T follicular helper cell (primary cell): Measurements from ENCODE around the gene MTMR12.
A peak's percentile ranks its signal among the peaks of the same experiment; 100 is the strongest.
"Not testable (repeated sequence)": the region's sequence is repeated elsewhere in the genome, so short reads cannot be mapped to it uniquely, and the experiment has no call there.

ENCODE experiments used
- DNase-seq: peaks from one replicate; pipeline ENCODE4 v3.0.0-alpha.2; 2020; ENCODE audit warnings: low read depth

The MTMR12 gene

GRCh38 chr5:32325616-32326015 lies 12.9 kb upstream of the MTMR12 start:
- DNase-seq = no peak

GRCh38 chr5:32325062-32325461 lies 12.3 kb upstream of the MTMR12 start:
- DNase-seq = no peak

- no peak for DNase-seq
These were observed 11.0 kb upstream of the MTMR12 start for GRCh38 chr5:32323741-32324140.

DNA sequence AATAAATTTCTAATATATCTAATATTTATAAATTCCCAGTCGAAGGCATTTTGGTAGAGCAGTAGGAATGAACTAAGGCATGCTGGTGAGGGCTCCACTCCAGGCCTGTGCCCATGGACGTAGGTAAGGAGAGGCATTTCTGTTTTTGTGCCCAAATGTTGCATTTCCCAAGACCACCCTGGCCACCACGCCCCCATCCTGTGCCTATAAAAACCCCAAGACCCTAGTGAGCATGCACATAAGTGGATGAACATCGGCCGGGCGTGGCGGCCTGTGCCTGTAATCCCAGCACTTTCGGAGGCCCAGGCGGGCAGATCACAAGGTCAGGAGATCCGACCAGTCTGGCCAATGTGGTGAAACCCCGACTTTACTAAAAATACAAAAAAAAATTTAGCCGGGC lies 10.1 kb upstream of the MTMR12 start:
- DNase-seq = no peak

GRCh38 chr5:32321787-32322186 lies 9.0 kb upstream of the MTMR12 start:
- not testable (repeated sequence) for DNase-seq

- DNase-seq = no peak
These were observed 7.8 kb upstream of the MTMR12 start for GRCh38 chr5:32320576-32320975.

DNA sequence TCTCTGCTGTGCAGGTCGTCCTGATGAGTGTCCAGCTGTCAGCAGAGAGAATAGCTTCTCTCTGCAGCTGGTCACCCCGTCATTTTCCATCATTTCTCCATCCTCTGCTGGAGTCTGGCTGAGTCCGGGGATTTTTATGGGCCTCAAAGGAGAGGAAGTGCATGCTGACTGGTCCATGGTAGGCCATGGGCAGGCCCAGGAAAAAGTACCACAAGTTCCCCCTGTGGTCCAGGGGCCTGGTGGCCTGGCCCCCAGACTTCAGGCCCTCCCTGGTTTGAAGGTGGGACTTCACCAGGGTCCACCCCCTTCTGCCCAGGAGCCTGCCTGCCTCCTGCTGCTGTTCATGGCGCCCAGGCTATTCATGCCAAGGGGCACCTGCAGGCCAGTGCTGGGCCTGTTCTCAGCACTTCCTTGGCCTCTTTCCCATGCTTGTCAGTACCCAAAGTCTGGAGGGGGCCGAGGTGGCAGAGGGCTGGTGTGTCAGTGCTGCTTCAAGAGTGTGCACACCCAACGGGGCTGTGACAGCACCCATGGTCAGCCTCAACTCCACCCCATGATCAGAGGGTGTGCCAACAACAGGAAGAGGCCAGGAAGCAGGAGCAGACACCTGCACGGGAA lies 7.3 kb upstream of the MTMR12 start:
- no peak for DNase-seq

DNA sequence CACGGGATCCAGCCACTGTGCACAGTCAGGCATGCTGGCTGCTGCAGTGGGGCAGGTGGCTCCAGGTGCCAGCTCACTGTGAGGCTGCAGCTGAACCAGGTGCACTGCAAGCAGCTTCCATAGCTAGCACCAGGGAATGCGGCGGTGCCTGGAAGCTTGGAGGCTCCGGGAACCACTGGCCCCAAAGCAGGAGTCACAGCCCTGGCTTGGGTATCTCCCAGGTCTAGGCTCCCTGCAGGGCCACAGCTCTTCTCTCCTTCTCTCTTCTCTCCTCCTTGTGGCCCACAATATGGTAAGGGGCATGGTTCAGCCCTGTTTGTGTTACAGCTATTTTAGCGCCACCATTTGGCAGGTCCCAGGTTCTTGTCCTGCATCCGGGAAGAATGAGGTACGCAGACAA lies 6.7 kb upstream of the MTMR12 start:
- DNase-seq = no peak

GRCh38 chr5:32317041-32317440 lies 4.3 kb upstream of the MTMR12 start:
- DNase-seq = no peak

DNA sequence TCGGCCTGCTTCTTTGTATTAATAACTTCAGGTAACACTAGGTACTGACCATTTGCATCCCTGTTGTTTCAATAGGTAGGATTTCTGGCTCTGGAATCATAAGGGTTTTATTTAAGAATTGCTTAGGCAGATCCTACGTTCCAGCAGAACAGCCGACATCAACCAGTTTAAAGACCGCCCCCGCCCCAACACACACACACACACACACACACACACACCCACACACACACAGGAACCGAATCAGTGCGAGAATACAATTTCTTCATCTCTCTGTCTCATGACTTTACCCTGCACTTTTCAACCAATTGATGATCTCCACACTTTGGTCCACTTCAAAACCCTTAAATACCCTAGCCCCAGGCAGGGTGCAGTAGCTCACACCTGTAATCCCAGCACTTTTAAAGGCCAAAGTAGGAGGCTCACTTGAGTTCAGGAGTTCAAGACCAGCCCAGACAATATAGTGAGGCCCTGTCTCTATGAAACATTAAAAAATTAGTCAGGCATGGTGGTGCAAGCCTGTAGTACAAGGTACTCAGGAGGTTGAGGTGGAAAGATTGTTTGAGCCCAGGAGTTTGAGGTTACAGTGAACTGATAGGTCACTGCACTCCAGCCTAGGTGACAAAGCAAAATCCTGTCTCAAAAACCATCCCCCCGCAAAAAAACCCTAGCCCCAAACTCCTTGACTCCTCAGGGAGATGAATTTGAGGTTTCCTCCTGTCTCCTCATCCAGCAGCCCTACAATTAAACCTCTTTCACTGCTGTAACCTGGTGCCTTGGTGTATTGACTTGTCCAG lies 2.7 kb upstream of the MTMR12 start:
- no peak for DNase-seq

GRCh38 chr5:32314658-32315057 lies 1.9 kb upstream of the MTMR12 start:
- DNase-seq = no peak

- DNase-seq = not testable (repeated sequence)
These were observed 1.4 kb upstream of the MTMR12 start for GRCh38 chr5:32314152-32314488.

- DNase-seq = peak; percentile 20
These were observed 543 bp downstream of the MTMR12 start for GRCh38 chr5:32312197-32312594.

DNA sequence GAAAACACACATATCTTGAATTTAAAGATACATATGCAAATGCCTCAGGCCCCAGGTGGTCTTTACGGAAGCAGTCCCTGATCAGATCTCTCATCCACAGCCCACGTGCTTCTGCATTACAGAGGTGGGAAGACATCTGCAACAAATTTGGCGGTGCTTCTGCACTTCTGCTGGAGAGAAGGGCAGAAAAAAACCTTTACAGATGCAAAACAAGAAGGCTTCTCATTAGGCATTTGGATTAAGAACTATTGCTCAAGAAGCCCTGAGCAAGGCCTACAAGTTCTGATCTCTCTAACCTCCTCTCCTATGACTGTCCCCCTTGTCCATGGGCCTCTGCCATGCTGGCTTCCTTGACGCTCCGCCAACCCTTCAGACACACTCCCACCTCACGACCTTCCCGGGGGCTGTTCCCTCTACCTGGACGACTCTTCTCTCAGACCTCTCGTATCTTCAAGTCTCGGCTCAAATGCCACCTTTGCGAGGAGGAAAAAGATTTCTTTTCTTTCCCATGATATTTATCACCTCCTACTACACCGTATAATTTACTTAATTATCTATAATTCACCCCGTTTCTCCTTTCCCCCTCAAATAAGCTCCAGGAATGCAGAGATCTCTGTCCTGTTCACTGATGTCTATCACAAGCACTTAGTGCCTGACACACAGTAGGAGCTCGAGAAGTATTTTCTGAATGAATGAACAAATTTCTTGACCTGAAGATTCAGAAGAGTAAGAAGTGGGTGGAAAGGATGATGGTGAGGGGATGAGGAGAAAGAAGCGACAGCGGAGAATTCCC lies 1.1 kb downstream of the MTMR12 start:
- DNase-seq = no peak

DNA sequence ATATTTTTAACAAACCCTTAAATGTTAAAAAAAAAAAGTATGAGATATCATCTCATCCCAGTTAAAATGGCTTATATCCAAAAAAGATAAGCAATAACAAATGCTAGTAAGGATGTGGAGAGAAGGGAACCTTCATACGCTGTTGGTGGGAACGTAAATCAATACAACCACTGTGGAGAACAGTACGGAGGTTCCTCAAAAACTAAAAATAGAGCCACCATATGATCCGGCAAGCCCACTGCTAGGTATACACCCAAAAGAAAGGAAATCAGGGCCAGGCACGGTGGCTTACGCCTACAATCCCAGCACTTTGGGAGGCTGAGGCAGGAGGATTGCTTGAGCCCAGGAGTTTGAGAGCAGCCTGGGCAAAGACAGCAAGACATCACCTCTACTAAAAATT lies 3.0 kb downstream of the MTMR12 start:
- DNase-seq = no peak

- DNase-seq = no peak
These were observed 3.8 kb downstream of the MTMR12 start for GRCh38 chr5:32308946-32309345.

DNA sequence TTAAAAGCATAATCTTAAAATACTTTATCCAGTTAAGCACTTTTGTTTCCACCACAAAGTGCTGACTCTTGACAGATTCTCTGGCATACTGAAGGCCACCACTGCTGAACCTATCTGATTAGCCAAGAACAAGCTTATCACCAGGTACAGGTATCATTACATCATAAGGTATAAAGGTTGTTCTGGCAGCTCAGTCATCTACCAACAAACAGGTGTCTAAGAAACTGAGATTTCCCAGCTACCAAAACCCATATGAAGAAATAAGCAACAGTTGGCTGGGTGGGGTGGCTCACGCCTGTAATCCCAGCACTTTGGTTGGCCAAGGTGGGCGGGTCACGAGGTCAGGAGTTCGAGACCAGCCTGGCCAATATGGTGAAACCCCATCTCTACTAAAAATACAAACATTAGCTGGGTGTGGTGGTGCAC lies 5.0 kb downstream of the MTMR12 start:
- no peak for DNase-seq

- DNase-seq = no peak
These were observed 8.1 kb downstream of the MTMR12 start for GRCh38 chr5:32304622-32305021.

DNA sequence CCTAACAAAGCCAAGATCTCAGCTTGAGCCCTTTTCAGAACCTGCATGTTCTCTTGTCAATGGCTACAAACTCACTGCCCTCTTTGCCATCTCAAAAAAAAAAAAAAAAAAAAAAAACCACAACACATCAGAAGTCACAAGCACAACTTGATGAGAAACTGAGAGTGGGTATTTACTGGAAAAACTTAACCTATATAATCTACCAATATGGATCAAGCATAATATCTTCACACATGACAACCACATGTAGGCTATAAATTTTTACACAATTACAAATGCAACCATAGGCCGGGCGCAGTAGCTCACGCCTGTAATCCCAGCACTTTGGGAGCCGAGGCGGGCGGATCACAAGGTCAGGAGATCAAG lies 9.0 kb downstream of the MTMR12 start:
- no peak for DNase-seq

DNA sequence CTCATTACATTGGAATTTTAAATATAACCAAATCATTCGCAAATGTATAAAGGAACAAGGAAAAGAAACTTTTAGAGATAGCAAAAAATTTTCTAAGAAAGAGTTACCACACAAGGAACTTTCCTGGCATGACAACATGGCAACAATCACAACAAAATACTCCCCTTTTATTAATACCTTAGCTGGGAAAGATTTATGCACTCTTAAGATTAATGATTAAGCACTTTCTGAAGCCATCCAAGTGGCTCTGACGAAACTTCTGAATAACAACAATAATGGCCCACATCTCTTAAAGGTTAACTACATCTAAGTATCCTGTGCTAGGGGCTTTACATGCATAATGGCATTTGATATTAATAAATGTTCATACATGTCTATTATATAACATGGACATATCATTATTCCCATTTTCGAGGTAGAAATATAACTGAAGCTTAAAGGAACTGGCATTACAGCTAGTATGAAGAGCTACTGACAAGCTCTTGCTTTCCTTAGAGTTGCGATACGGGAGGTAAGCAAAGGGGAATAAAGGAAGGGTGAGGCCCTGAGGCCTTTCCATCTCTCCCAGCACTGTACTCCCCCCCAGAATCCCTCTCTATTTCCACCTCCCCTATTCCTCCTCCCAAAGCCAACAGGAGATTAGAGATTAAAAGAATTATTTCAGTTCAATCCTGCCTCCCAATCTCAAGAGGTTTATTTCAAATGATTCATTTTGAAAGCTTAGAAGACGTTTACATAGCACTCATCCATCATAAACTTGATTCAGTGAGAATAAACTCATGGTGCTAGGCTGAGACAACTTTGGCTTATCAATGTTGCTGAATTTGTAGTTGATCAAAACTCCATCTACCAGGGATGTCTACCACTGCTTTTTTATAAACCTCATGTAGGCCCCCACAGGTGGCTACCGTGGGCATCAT lies 9.6 kb downstream of the MTMR12 start:
- DNase-seq = no peak

DNA sequence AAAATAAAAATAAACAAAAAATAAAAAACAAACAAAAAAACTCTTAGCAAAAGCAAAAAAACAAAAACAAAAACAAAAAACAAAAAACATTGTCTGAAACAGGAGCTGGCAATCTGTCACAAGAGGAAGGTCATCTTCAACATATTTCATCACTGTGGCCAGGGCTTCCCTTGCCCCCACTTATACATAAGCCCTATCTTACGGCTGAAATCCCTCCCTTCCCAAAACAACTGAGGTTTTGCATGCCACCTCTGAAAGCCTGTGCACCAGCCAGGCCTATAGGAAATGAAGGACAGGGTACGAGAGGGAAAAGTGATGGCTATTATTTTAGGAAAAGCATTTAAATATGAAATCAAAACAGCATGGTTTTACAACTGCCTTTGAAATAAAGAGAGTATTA lies 10.8 kb downstream of the MTMR12 start:
- no peak for DNase-seq

DNA sequence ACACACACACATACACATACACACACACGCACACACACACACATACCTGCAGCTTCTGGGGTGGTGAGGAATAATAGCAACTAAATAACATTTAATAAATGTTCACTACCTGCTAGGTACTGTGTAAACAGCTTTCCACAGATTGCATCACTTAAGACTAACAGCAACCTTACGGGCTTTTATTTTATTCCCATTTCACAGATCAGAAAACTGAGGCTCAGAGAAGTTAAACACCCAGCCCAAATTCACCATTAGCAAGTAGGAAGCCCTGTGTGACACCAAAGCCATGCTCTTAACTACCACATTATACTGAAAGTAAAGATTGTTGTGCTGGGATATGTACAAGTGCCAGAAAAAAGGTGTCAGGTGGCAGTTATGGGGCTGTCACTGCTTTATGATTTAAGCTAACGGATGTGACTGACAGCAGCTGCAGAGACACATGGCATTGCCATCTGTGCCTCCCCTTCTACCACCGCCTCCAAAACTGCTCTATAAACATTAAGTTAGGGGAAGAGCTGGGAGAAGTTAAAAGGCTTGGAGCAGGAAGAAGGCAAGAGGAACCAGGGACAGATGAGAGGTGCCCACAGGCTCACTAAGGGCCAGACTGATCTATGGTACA lies 13.6 kb downstream of the MTMR12 start:
- DNase-seq = no peak
